ENCODE results near the gene RANBP9.

The RANBP9 gene

DNA sequence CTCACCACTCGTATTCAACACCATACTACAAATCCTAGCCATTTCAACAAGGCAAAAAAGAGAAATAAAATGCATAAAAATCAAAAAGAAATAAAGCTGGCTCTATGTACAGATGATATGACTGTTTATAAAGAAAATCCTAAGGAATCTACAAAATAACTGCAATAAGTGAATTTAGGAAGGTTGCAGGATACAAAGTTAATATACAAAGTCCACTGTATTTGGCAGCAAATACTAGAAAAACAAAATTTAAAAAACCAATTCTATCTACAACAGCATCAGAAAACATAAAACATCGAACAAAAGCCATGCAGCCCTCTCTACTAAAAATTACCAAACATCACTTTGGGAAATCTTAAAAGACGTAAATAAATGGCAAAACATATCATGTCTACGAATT, 47.6 kb downstream of the RANBP9 start:
- DNase-seq: no peak
- in situ Hi-C loops (cut with HindIII; ENCODE audit: low pct_ligation_motif_present, low pct_unique_long_range_greater_than_20kb, low sequenced_read_pairs): no loop called here

DNA sequence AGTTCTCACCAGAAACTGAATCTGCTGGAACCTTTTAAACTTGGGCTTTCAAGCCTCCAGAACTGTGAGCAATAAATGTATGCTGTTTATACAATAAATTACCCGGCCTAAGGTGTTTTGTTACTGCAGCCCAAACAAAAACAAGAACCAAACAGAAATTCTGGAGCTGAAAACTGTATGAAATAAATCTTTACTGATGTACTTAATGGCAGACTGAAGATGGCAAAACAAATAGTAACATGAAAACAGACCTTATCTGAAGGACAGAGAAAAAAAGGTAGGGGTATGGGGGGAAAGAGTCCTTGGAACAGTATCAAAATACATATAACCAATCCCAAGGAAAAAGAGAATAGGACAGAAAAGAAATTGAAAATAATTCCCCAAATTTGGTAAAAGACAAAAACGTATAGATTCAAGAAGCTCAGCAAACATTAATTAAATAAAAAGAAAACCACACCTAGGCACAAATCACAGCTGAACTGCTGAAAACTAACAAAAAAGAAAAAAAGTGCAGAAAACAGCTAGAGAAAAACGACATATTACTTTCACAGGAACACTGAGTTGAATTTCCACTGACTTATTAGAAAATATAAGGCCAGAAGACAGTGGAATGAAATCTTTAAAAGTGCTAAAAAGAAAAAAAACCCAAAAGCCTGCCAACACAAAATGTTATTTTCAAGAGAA, 48.8 kb downstream of the RANBP9 start:
- no peak for DNase-seq
- in situ Hi-C loops (cut with HindIII; ENCODE audit: low pct_ligation_motif_present, low pct_unique_long_range_greater_than_20kb, low sequenced_read_pairs): no loop called here

DNA sequence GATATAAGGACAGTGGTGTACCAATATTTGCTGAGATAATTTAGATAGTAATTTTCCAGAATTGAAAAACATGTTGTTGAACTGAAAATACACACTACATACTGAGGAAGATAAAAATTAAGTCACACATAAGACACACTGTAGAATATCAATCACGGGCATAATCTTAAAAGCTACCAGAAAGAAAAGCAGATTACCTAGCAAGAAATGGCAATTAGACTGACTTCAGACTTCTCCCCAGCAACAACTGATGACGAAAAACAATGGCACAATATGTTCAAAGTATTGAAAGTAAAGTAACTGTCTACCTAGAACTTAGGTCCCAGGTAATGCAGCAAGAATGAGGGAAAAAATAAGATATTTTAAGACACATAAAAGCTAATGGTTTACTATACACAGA, 50.0 kb downstream of the RANBP9 start:
- DNase-seq: no peak
- in situ Hi-C loops (cut with HindIII; ENCODE audit: low pct_ligation_motif_present, low pct_unique_long_range_greater_than_20kb, low sequenced_read_pairs): no loop called here

DNA sequence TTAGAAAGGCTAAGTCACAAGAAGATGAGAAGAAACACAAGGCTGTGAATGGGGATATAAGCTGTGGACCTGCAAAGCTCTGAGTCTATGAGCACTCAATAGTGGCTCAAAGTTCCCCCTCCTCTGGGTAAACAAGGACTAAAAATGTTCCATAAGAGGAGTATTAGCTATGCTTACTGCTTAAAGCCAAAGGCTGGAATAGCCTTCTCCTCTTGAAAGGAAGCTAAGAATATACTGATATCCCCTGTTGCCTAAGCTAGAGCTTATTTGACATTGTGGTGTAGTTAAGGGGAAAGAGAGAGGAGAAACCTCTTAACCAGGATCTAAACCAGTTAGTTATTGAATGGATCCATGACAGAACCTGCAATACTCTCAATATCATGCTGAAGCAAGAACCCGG, 50.7 kb downstream of the RANBP9 start:
- no peak for DNase-seq
- in situ Hi-C loops (cut with HindIII; ENCODE audit: low pct_ligation_motif_present, low pct_unique_long_range_greater_than_20kb, low sequenced_read_pairs): no loop called here

DNA sequence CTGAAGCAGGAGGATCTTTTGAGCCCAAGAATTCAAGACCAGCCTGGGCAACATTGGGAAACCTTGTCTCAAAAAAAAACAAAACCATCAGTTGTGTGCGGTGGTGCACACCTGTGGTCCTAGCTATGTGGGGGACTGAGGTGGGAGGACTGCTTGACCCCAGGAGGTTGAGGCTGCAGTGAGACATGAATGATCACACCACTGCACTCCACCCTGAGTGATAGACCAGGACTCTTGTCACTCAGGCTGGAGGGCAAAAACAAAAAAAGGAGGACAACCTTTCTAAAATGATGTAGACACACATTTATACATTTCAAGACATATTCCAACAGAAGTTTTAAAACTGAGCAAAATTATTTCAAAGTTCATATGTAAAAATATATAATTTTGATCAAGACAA, 51.4 kb downstream of the RANBP9 start:
- no peak for DNase-seq

DNA sequence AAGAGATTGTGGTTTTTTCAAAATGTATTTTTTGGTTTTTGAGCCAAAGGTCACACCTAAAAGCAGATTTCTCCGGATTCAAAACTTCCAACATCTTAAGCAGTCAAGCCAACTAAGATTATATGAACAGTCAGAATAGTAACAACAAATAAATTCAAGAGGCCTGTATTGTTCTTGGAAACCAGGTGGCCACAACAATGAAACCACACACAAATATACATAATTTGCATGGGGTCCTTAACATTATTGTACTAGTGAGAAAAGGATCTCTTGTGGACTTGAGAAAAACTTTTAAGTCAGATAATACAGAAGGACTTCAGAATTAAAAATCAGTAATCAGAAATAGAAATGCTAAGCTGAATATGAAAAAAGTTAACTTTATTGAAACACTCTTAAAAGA, 55.9 kb downstream of the RANBP9 start:
- in situ Hi-C loops (cut with HindIII; ENCODE audit: low pct_ligation_motif_present, low pct_unique_long_range_greater_than_20kb, low sequenced_read_pairs): no loop called here
- DNase-seq: no peak

More for the DNA sequence above, 51.4 kb downstream of the RANBP9 start:
- in situ Hi-C loops (cut with HindIII; ENCODE audit: low pct_ligation_motif_present, low pct_unique_long_range_greater_than_20kb, low sequenced_read_pairs): no loop called here

DNA sequence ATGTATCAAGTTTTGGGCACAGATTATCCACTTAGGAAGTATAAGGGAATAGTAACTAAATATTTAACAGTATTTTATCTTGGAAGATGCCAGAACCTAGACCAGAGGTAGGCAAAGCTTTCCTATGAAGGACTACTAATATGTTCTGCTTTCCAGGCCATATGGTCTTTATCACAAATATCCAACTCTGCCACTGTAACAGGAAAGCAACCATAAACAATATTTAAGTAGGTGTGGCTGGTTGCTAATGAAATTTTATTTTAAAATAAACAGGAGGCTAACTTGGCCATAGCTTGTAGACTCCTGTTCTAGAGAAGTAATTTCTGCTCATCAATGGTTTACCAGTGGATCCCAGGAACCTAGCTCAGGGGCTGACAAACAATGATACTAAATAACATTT, 57.1 kb downstream of the RANBP9 start:
- in situ Hi-C loops (cut with HindIII; ENCODE audit: low pct_ligation_motif_present, low pct_unique_long_range_greater_than_20kb, low sequenced_read_pairs): no loop called here
- no peak for DNase-seq

DNA sequence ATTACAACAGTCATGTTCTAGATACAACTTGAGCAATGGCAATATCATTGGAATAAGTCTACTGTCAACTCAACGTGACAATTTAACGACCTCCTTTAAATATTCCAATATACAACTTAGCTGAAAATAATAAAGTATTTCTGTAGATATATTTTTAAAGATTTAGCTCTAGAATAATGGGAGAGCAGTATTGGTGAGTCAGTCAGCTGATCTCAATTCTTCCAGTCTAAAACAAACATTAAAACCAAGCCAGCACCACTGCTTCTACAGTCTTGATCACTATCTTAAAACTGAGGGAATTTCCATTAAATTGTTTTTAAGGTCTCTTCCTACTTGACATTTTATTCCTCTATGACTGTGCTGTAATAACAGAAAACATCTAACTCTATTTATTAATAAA, 58.3 kb downstream of the RANBP9 start:
- no peak for DNase-seq
- in situ Hi-C loops (cut with HindIII; ENCODE audit: low pct_ligation_motif_present, low pct_unique_long_range_greater_than_20kb, low sequenced_read_pairs): no loop called here

DNA sequence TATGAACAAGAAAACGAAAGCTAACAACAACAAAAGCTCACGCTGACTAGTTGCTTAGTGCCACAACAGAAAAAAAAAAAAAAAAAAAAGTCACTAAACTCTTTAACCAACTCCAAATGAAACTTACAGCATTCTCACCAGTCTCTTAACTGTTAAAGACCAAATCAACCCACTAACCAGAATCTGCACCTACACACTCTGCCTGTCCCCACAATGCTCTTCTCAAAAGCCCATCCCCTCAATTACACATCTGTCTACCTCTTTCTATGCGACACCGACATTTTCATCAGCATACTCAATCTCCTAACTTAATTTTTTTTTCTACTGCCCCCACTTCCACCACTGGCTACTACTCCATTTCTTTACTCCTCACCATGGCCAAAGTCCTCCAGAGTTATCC, 62.2 kb downstream of the RANBP9 start:
- no peak for DNase-seq
- in situ Hi-C loops (cut with HindIII; ENCODE audit: low pct_ligation_motif_present, low pct_unique_long_range_greater_than_20kb, low sequenced_read_pairs): no loop called here

DNA sequence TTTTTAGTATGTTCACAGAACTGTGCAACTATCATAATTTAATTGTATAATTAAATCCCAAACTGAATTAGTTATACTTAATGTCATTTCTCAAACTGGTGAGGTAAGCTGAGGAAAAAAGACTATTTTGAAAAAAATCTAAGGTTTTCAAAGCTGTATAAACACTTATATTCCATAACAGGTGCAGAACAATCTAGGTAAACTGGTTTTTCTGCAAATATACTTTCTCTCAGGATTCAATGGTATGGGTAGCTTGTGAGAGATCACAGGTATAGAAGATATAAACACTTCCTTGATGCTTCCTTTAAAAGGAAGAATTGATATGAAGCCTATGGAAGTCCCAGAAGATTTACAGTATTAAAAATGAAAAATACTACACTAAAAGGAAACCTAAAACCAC, 62.8 kb downstream of the RANBP9 start:
- DNase-seq: no peak
- in situ Hi-C loops (cut with HindIII; ENCODE audit: low pct_ligation_motif_present, low pct_unique_long_range_greater_than_20kb, low sequenced_read_pairs): no loop called here

DNA sequence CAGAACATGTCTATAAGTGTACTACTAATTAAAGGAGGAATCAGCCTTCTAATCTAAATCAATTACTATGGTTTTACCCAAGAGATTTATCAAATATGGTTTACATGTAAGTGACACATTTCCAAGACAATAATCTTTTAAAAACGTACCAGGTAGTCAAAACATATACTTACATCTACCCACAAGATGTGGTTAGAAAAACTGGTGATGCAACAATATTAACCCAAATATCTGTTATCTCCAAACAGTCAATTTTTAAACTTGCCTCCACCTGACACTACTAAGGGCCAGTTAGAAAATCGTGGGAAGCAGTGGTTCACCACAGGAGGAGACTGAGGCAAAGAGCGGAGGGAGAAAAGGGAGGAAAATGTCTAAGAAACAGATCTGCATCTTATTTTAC, 68.5 kb downstream of the RANBP9 start:
- no peak for DNase-seq
- in situ Hi-C loops (cut with HindIII; ENCODE audit: low pct_ligation_motif_present, low pct_unique_long_range_greater_than_20kb, low sequenced_read_pairs): no loop called here

DNA sequence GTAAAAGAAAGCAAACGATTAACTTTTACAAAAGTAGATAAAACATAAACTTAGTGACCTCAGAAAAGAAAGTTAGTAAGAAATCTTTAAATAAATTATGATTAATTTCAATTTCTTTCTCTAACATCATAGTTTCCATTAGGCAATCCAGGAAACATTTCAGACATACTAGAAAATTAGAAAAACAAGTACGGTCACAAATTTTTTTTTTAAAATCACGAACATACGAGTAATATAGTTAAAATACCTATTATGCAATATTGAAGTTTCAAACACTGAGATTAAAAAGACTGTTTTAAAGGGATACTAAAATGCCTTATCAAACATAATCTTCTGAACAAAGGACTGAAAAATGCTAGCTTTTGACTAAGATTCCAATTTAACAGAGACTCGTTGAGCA, 70.3 kb downstream of the RANBP9 start:
- in situ Hi-C loops (cut with HindIII; ENCODE audit: low pct_ligation_motif_present, low pct_unique_long_range_greater_than_20kb, low sequenced_read_pairs): no loop called here
- no peak for DNase-seq

DNA sequence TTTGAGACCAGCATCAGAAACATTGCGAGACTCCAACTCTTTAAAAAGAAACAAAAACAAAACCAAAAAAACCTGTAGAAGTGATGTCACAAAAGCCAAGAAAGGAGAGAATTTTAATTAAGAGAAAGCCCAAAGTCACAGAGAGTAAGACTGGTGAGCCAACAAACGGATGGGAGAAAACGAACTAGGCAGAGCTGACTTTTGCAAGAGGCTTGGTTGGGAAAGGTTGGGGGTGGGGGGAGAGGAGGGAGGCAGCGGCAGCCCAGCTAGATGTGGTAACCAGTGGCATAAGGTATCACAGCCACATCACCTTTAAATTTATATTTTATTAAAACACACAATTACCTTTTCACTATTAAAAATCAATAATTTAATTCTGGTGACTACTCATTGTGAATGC, 73.0 kb downstream of the RANBP9 start:
- in situ Hi-C loops (cut with HindIII; ENCODE audit: low pct_ligation_motif_present, low pct_unique_long_range_greater_than_20kb, low sequenced_read_pairs): no loop called here
- DNase-seq: no peak

DNA sequence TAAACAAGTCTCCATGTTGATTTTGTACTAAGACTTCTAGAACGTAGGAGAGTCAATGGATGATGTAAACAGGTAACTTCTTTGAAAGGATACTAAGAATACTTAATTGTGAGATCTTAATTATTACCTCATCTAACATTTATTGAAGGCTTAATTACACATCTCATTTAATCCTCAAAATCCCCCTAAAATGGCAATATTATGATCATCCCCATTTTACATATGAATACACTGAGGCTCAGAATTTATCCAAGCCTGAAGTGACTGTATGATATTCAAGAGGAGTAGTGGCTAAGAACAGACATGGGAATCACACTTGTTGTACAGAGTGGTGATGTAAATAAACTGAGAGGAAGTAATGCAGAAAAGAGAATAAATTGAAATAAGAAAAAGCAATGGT, 73.6 kb downstream of the RANBP9 start:
- in situ Hi-C loops (cut with HindIII; ENCODE audit: low pct_ligation_motif_present, low pct_unique_long_range_greater_than_20kb, low sequenced_read_pairs): no loop called here
- no peak for DNase-seq

DNA sequence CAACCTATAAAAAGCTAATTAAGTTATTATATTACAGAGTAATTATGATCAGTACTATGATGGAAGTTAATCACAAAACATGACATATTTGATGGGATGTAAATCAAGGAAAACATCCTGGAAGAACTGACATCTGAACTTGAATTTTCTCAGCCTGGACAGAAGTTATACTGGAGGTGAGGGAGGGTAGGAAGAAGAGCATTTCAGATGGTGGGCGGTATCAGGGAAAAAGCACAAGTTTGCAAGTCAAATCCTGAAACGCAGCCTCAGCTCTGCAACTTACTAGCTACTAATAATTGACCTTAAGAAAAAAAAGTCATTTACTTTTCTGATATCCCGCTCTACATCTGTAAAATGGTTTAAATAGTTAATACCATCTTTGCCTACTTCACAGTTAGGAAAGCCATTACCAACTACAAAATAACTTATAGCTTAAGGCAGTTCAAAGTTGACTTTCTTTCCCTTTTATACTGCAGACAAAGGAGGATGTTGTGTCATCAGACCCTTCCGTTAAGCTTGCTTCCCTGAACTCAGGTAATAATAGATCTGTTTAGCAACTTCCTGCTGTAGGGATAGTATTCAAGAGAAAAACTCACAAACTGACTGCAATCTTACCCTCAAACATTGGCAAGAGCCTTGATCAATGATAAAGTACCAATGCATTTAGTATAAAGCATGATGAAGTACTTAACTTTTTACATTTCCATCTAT, 75.5 kb downstream of the RANBP9 start:
- no peak for DNase-seq

DNA sequence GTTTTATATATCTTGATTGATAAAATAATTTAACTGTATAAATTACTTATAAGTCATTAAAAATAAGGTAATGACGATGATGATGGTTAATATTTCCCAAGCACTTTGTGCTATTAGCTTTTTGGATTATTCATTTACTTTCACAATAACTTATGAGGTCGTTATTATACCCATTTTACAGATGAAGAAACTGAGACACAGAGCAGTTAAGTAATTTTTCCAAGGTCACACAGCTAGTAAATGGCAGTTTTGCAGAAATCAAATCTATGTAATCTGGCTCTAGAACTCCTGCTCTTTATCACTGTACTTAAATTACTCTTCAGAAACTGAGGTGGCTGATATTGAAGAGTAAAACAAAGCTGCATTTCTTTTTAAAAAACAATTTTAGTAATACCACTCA, 78.3 kb downstream of the RANBP9 start:
- in situ Hi-C loops (cut with HindIII; ENCODE audit: low pct_ligation_motif_present, low pct_unique_long_range_greater_than_20kb, low sequenced_read_pairs): no loop called here
- no peak for DNase-seq

More for the DNA sequence above, 75.5 kb downstream of the RANBP9 start:
- in situ Hi-C loops (cut with HindIII; ENCODE audit: low pct_ligation_motif_present, low pct_unique_long_range_greater_than_20kb, low sequenced_read_pairs): no loop called here

DNA sequence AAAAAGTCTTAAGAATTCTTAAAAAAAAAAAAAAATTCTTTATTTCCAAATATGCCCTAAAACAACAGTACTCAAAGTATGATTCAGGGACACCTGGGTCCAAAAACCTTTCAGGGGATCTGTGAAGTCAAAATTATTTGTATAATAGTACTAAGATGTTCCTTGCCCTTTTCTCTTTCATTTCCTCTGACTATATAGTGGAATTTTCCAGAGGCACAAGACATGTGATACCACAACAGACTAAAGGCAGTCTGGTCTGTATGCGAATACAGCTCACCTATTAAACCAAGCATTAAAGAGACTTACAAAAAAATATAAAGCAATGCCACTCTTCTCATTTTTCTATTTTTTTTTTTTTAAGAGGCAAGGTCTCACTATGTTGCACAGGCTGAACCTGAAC, 81.1 kb downstream of the RANBP9 start:
- in situ Hi-C loops (cut with HindIII; ENCODE audit: low pct_ligation_motif_present, low pct_unique_long_range_greater_than_20kb, low sequenced_read_pairs): no loop called here
- DNase-seq: no peak

DNA sequence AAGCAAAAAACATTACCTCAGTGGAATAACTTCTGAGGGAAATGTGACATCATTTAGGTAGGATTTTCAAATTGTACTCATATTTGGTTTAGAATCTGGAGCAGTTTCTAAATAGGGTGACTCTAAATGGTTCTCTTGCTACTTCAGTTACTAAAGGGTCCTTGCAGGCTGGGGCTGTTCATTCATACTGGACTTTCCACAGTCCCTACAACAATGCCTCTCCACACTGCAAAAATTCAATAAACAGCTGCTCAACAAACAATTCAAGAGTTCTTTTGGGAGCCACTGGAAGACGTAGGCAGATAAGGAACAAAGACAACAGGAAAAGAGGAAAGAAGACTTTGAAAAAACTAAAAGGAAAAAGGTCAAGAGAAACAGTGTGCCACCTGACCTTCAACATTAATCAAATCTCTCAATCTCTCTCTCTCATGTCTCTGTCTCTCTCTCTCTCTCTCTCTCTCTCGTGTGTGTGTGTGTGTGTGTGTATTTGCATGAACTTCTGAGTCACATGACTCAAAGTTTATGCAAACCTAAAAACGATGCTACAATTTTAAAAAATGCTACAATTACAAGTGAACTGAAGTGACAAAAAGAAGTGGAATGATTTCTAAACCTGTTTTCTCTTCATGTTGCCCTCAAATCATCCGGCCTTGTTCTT, 82.0 kb downstream of the RANBP9 start:
- no peak for DNase-seq
- in situ Hi-C loops (cut with HindIII; ENCODE audit: low pct_ligation_motif_present, low pct_unique_long_range_greater_than_20kb, low sequenced_read_pairs): no loop called here

DNA sequence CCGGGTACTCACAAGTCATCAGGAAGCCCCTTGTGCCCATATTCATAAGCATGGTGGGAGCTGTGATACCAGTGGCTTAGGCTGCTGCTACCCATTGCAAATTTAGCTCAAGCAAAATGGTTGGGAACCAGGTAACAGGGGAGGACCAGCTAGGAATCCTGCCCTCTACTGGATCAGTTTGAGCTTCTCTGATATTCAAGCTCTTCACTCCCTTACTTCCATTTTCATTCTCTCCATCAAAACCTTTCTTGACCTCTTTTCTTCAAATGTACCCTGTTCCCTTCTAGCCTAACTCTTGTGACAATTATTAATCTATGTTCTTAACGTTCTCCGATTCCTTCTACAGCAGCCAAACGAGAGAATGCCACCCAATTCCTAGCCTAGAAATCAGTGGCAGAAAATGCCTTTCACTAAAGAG, 86.8 kb downstream of the RANBP9 start:
- in situ Hi-C loops (cut with HindIII; ENCODE audit: low pct_ligation_motif_present, low pct_unique_long_range_greater_than_20kb, low sequenced_read_pairs): no loop called here
- DNase-seq: peak; percentile 47

DNA sequence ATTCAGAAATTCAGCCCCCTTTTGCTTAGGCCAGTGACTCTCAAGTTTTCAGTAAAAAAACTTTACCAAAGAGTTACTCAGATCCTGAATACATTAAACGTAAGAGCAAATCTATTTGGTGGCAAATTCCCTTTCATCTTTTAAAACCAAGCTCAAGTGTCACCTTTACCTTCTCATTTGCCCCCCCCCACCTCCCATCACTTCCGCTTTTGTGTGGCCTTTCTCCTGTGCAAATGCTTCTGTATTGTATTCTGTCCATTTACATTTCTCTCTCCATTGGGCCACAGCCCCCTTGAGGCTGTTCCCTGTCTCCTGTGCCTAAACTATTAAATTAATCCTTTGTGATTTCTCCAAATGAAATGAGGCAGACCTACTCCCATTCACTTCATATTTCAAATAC, 94.6 kb downstream of the RANBP9 start:
- no peak for DNase-seq
- in situ Hi-C loops (cut with HindIII; ENCODE audit: low pct_ligation_motif_present, low pct_unique_long_range_greater_than_20kb, low sequenced_read_pairs): no loop called here
